ENCODE results near the gene LRRTM4.

DNA sequence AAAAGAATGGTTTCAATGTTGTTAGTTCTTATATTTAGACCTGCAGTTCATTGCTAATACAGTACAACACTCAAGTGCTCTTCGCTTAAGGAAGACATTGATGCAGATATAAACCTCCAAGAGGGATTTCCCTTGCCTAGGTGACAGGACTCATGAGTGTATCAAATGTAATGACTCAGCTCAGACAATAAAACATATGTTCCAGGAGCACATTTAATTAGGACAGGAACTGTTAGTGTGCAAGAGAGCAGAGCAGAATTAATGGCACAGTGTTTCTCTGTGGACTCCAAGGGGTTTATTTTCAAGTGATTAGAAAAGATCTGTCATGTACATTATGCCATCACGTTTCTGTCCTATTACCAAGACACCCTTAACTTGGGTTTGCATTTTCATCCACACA lies 375.0 kb downstream of the LRRTM4 start:
- no peak for TF ChIP-seq POLR2AphosphoS5 (IDR thresholded peaks at IDR 0.05; ENCODE audit: low read depth, low read length)
- TF ChIP-seq SIN3A (IDR thresholded peaks at IDR 0.05; ENCODE audit: borderline replicate concordance, insufficient read depth, low read depth, low read length), result no peak
- no peak for TF ChIP-seq CTCF (IDR thresholded peaks at IDR 0.05)
- TF ChIP-seq TCF7L2 (IDR thresholded peaks at IDR 0.05; ENCODE audit: low read depth, low read length), result no peak
